Nephron progenitor cell (in vitro differentiated cells): ENCODE results near the gene TNPO2.

ENCODE experiments used
- DNase-seq: peaks from one replicate; pipeline ENCODE4 v3.0.0; 2021
- H3K27ac Mint-ChIP-seq: 2 replicates; pipeline ENCODE4 v1.8.0; 2021; ENCODE audit warnings: mild to moderate bottlenecking, moderate library complexity, mixed read lengths
- H3K27me3 Mint-ChIP-seq: 2 replicates; pipeline ENCODE4 v1.8.0; 2021; ENCODE audit warnings: mild to moderate bottlenecking, low read depth, mixed read lengths; ENCODE audit not compliant: poor library complexity
- H3K36me3 Mint-ChIP-seq: 2 replicates; pipeline ENCODE4 v1.8.0; 2021; ENCODE audit warnings: low read depth, mixed read lengths
- H3K4me1 Mint-ChIP-seq: 2 replicates; pipeline ENCODE4 v1.8.0; 2021; ENCODE audit warnings: mixed read lengths
- H3K4me3 Mint-ChIP-seq: 2 replicates; pipeline ENCODE4 v1.8.0; 2021; ENCODE audit warnings: mild to moderate bottlenecking, moderate library complexity, mixed read lengths
- H3K9me3 Mint-ChIP-seq: 2 replicates; pipeline ENCODE4 v1.8.0; 2021; ENCODE audit warnings: mild to moderate bottlenecking, moderate library complexity, mixed read lengths
- TF ChIP-seq, protein P1 (sequence below): fragments of 200-600 bp; sonication (generic); IDR thresholded peaks from 2 replicates; pipeline ENCODE4 v1.5.0; 2021; ENCODE audit warnings: antibody characterized with exemption

The TNPO2 gene

DNA sequence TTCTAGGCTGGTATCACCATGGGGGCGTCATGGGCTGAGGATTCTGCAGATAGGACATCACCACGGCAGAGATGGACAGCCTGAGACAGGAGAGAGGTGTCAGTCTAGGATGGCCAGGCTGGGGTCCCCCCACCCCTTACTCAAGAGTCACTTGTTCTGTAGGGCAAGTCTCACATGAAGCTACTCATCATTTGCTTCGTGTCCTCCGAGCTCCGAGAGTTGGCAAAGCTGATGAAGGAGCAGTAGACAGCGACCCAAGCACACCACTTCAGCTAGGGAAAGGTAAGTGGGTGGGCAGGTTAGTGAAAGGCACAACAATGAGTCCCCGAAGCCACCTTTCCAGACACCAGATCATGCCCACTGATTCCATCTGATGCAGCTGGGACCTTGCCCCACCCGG is 55.4 kb downstream of the TNPO2 start:
- peak overlapping the region; percentile 97 for H3K4me3 Mint-ChIP-seq
- no peaks in the 10 kb centered on the region for H3K9me3 Mint-ChIP-seq
- DNase-seq = no peak
- peak overlapping the region; percentile 81 for H3K27ac Mint-ChIP-seq
- peaks cover 10% of the 10 kb centered on the region for H3K36me3 Mint-ChIP-seq
- H3K4me1 Mint-ChIP-seq = peaks cover 67% of the 10 kb centered on the region
- H3K27me3 Mint-ChIP-seq = peaks cover 4% of the 10 kb centered on the region
- TF ChIP-seq, protein P1, sequence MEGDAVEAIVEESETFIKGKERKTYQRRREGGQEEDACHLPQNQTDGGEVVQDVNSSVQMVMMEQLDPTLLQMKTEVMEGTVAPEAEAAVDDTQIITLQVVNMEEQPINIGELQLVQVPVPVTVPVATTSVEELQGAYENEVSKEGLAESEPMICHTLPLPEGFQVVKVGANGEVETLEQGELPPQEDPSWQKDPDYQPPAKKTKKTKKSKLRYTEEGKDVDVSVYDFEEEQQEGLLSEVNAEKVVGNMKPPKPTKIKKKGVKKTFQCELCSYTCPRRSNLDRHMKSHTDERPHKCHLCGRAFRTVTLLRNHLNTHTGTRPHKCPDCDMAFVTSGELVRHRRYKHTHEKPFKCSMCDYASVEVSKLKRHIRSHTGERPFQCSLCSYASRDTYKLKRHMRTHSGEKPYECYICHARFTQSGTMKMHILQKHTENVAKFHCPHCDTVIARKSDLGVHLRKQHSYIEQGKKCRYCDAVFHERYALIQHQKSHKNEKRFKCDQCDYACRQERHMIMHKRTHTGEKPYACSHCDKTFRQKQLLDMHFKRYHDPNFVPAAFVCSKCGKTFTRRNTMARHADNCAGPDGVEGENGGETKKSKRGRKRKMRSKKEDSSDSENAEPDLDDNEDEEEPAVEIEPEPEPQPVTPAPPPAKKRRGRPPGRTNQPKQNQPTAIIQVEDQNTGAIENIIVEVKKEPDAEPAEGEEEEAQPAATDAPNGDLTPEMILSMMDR = no peak

DNA sequence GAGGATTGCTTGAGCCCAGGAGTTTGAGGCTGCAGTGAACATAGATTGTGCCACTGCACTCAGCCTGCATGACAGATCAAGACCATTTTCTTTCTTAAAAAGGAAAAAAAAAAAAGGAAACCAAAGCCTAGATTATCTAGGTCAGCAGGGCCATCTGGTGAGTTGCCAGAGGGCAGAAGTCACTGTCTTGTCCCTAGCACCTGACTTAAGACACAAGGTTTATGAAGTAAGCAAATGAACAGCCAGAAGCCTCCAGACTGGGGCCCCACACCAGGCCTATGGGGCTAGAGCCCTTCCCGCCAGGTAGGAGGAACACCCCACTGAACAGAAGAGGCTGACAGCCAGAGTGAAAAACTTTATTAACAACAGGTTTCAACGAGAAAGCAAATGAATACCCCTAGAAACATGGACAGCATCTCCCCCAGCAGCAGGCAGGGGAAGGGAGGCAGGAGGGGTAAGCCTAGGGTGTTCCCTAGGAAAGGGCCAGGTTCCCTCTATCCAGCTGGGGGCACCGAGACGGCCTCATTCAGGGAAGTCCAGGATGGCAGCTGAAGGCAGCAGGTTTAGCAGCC is 55.9 kb downstream of the TNPO2 start:
- H3K4me3 Mint-ChIP-seq = peak overlapping the region; percentile 97
- TF ChIP-seq, protein P1 = no peak
- DNase-seq = no peak
- peaks cover 14% of the 10 kb centered on the region for H3K36me3 Mint-ChIP-seq
- H3K9me3 Mint-ChIP-seq = no peaks in the 10 kb centered on the region
- no peak overlapping the region for H3K27ac Mint-ChIP-seq
- H3K4me1 Mint-ChIP-seq = peaks cover 67% of the 10 kb centered on the region
- peaks cover 4% of the 10 kb centered on the region for H3K27me3 Mint-ChIP-seq

DNA sequence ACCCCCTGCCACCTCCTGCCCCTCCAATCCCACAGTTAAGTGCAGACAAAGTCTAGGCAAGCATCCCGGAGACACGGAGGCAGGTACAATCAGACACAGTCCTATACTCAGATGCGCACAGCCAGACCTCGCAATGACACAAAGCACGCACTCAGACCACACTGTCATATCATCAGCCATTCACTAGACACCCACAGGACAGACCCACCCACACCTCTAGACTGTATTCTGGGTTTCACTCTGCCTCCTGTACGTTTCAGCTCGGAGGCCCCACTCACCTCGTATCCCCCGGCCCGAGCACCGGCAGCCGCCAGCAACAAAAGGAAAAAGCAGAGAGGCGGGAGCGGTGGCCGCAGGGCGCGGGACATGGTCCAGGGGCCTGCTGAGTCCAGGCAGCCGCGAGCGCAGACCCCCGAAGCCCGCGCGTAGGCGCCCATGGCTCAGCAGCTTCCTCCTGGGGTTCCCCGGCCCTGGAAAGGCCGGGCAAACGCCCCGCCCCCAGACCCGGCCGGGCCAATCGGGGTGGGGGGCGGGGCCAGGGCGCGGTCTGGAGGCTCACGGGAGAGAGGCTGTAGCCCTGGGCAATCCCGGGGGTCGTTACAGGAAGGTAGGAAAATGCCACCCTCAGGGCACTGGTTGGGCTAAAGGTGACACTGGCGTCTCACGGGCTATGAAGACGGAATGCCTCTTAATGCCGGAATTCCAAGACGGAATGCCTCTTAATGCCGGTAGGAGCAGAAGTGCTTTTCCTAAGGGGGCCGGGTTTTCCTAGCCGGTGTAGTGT is 57.3 kb downstream of the TNPO2 start, which contains the start of the genes MAN2B1 and WDR83:
Gene MAN2B1 (minus strand): TSS at position 478 of the 784 bp plus-strand sequence. CDS start 41 bp downstream, at position 437.
Gene WDR83 (plus strand): TSS at position 543 of the 784 bp plus-strand sequence. CDS start 2,984 bp downstream, outside the sequence.
- Mint-ChIP-seq H3K4me1 (peaks cover 62% of the 10 kb centered on the region), H3K4me3 (peak within 1 kb of the TSS; percentile 97), H3K27ac (peak within 1 kb of the TSS; percentile 98), H3K36me3 (peaks cover 6% of the 10 kb centered on the region), H3K9me3 (no peaks in the 10 kb centered on the region), H3K27me3 (peaks cover 4% of the 10 kb centered on the region)
- peak; percentile 87 for DNase-seq
- TF ChIP-seq, protein P1 = no peak

DNA sequence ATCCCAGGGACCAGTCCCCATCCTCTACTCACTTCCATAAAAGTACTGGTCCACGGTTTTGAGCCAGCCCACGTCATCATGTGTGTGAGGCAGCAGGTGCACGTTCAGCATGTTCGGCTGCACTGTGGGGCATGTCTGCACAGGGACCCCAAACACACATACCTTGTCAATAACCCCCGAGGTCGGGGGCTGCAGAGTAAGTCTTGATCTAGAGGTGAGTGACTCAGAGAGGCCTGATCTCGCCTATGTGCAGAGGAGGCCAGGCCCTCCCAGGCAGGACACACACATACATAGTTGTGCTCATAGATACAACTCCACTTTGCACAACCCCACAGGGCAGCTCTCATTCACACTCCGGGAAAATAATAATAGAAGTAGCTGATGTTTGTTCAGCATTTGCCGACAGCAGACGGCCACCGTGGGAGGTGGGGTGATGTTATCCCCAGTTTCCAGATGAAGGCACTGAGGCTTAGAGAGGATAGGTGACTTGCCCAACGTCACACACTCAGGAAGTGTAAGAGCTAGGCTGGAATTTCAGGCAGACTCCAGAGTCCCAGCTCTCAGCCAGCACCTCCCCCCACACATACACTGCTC is 58.0 kb downstream of the TNPO2 start:
- H3K4me1 Mint-ChIP-seq = peaks cover 62% of the 10 kb centered on the region
- TF ChIP-seq, protein P1 = no peak
- no peak for DNase-seq
- H3K4me3 Mint-ChIP-seq = peak overlapping the region; percentile 97
- H3K36me3 Mint-ChIP-seq = peaks cover 11% of the 10 kb centered on the region
- H3K9me3 Mint-ChIP-seq = no peaks in the 10 kb centered on the region
- no peak overlapping the region for H3K27ac Mint-ChIP-seq
- peaks cover 4% of the 10 kb centered on the region for H3K27me3 Mint-ChIP-seq

DNA sequence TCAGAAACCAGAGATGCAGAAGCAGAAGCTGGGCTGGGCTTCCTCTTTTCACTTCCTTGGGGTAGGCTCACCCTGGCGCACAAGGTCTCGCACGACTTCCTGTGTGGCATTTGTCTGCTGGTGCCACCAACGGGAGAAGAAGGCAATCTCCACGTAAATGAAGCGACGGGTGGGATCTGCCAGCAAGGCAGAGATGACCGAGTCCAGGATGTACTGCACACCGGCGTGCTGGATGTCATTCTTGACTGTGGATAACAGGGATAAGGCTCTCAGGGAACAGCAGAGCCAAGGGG is 58.5 kb downstream of the TNPO2 start:
- no peak overlapping the region for H3K27ac Mint-ChIP-seq
- TF ChIP-seq, protein P1 = no peak
- H3K27me3 Mint-ChIP-seq = peaks cover 4% of the 10 kb centered on the region
- peak overlapping the region; percentile 97 for H3K4me3 Mint-ChIP-seq
- no peaks in the 10 kb centered on the region for H3K9me3 Mint-ChIP-seq
- H3K4me1 Mint-ChIP-seq = peaks cover 56% of the 10 kb centered on the region
- no peak for DNase-seq
- H3K36me3 Mint-ChIP-seq = peaks cover 14% of the 10 kb centered on the region
